Vein endothelial cell (primary cell): ENCODE results near the gene CXCR5. TPM values are rescaled to one million over a fixed set of nuclear protein-coding genes. Genes with fewer than 3 reads are reported as not detected.

Source experiments
- small RNA-seq: library from RNA; depleted of rRNA; stranded (forward); fragments of <200 nt; gene quantifications from one replicate; pipeline ENCODE3, GENCODE V24; 2012
- total RNA-seq: library from RNA; depleted of rRNA; stranded (reverse); fragments of >200 nt; gene quantifications from 2 replicates; pipeline ENCODE4 v1.2.3, GENCODE V29; 2012

Gene CXCR5
- not detected in 2 replicates for total RNA-seq

GRCh38 chr11:118883368-118884071 is at the start of gene CXCR5:
Gene CXCR5 (plus strand): TSS chr11:118883892. CDS start chr11:118883942, 50 bp downstream.

Small RNAs within 50 kb of the gene (small RNA-seq; reads per million reads assigned to genes)
- not detected for gene MIR4492
- gene RF00019 = not detected
- not detected for gene RN7SL688P

Other genes with a start within 250 kb of the CXCR5 start
- gene TREH, start 204.2 kb upstream of the CXCR5 start, total RNA-seq = not detected in 2 replicates
- gene DDX6, start 92.7 kb upstream of the CXCR5 start, total RNA-seq = 150 and 202 TPM in 2 replicates
- gene BCL9L, start 42.0 kb downstream of the CXCR5 start, total RNA-seq = 13.9 and 22.9 TPM in 2 replicates
- gene UPK2, start 72.4 kb downstream of the CXCR5 start, total RNA-seq = not detected in 2 replicates
- gene FOXR1, start 87.9 kb downstream of the CXCR5 start, total RNA-seq = not detected in 2 replicates
- 24.2 and 27.2 TPM in 2 replicates for gene CENATAC, start 114.2 kb downstream of the CXCR5 start, total RNA-seq
- gene RPS25, start 134.5 kb downstream of the CXCR5 start, total RNA-seq = 1,172 and 2,215 TPM in 2 replicates
- gene TRAPPC4, start 134.9 kb downstream of the CXCR5 start, total RNA-seq = 54.2 and 66.2 TPM in 2 replicates
- 17.7 and 27.4 TPM in 2 replicates for gene SLC37A4, start 147.0 kb downstream of the CXCR5 start, total RNA-seq
- 230 and 263 TPM in 2 replicates for gene HYOU1, start 173.3 kb downstream of the CXCR5 start, total RNA-seq
- gene VPS11, start 183.9 kb downstream of the CXCR5 start, total RNA-seq = 25.5 and 32.3 TPM in 2 replicates
- 6.9 and 7.3 TPM in 2 replicates for gene HMBS, start 201.0 kb downstream of the CXCR5 start, total RNA-seq
- gene DPAGT1, start 218.0 kb downstream of the CXCR5 start, total RNA-seq = 27.2 and 34.9 TPM in 2 replicates
- gene C2CD2L, start 223.5 kb downstream of the CXCR5 start, total RNA-seq = 4.6 and 6.2 TPM in 2 replicates
- 24.4 and 24.5 TPM in 2 replicates for gene HINFP, start 237.7 kb downstream of the CXCR5 start, total RNA-seq